ENCODE measurements around the gene SLC10A3.

Gene SLC10A3

DNA sequence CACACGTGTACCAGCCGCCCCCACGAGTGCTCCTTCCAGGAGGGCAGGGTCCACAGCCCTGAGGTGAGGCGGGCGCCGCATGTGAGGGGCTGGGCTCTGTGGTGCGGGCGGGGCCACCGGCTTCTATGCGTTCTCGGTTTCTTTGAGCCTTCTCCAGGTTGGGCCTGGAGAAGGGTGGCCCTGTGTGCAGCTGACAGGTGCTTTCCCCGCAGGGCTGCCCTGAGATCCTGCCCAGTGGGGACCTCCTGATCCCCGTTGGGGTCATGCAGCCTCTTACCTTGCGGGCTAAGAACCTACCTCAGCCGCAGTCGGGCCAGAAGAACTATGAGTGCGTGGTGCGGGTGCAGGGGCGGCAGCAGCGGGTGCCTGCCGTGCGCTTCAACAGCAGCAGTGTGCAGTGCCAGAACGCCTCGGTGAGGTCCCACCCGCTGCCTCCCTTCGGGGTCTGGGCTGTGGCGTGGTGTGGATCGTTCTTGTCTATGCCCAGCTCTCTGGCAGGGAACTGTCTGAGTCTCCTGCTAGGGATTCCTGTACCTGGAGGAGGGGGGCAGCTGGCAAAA lies 25.5 kb downstream of the SLC10A3 start:
- Histone ChIP-seq H3K36me3 (ENCODE audit: control insufficient read depth, insufficient read depth, low read length) (no peaks in the 10 kb centered on the region; the same call in 1 of the 2 replicates), H3K27me3 (replicated peaks; ENCODE audit: control insufficient read depth, insufficient read depth, low read length) (no peaks in the 10 kb centered on the region), H3K4me3 (replicated peaks; ENCODE audit: low read depth, low read length) (no peak overlapping the region)
- no peak for TF ChIP-seq CTCF (IDR thresholded peaks at IDR 0.05; ENCODE audit: insufficient read depth, low read length, poor library complexity, severe bottlenecking)
- no peak for DNase-seq (ENCODE audit: extremely low read depth, insufficient read length)

DNA sequence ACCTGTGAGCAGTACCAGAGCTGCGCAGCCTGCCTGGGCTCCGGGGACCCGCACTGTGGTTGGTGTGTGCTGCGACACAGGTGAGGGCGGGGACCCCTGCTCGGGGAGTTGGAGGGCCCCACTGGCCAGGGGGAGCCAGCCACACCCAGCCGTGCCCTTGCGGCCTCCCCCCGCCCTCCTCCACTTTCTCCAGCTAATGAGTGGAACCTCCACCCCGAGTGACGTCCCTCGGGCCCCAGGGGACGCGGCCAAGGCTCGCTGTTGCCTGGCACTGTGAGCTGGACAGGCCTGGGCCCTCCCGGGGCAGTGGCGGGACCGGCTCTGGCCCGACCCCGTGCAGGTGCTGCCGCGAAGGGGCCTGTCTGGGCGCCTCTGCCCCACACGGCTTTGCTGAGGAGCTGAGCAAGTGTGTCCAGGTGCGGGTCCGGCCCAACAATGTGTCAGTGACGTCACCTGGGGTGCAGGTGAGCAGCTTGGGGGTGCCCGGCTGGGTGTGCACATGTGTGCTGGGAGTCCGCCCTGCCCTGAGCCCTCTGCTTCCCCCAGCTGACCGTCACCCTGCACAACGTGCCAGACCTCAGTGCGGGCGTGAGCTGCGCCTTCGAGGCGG lies 26.7 kb downstream of the SLC10A3 start:
- Histone ChIP-seq H3K4me3 (replicated peaks; ENCODE audit: low read depth, low read length) (no peak overlapping the region), H3K27me3 (replicated peaks; ENCODE audit: control insufficient read depth, insufficient read depth, low read length) (no peaks in the 10 kb centered on the region), H3K36me3 (ENCODE audit: control insufficient read depth, insufficient read depth, low read length) (no peaks in the 10 kb centered on the region; the same call in 1 of the 2 replicates)
- DNase-seq (ENCODE audit: extremely low read depth, insufficient read length): no peak
- no peak for TF ChIP-seq CTCF (IDR thresholded peaks at IDR 0.05; ENCODE audit: insufficient read depth, low read length, poor library complexity, severe bottlenecking)

DNA sequence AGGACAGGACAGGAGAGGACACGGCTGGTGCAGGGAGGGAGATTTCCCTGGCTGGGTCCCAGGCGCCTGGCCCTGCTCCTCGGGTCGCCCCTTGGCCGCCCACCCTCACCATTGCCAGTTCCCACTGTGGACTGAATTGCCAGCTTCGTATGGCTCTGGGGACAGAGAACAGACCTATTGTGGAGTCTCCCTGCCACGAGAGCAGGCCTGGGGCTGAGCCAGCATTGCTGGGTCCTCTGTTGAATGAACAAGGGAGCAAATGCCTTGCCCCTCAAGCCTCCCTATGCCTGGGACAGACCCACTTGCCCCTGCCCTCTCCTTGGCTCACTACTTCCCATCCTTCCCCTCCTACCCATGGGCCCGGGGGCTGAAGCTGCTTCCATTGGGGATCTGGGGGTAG lies 28.0 kb downstream of the SLC10A3 start:
- H3K27me3 ChIP-seq (replicated peaks; ENCODE audit: control insufficient read depth, insufficient read depth, low read length): no peaks in the 10 kb centered on the region
- no peak overlapping the region for H3K4me3 ChIP-seq (replicated peaks; ENCODE audit: low read depth, low read length)
- no peak for TF ChIP-seq CTCF (IDR thresholded peaks at IDR 0.05; ENCODE audit: insufficient read depth, low read length, poor library complexity, severe bottlenecking)
- no peak for DNase-seq (ENCODE audit: extremely low read depth, insufficient read length)
- H3K36me3 ChIP-seq (ENCODE audit: control insufficient read depth, insufficient read depth, low read length): no peaks in the 10 kb centered on the region; the same call in 1 of the 2 replicates

GRCh38 chrX:154460326-154460725 lies 30.1 kb downstream of the SLC10A3 start:
- H3K4me3 ChIP-seq (replicated peaks; ENCODE audit: low read depth, low read length): no peak overlapping the region
- DNase-seq (ENCODE audit: extremely low read depth, insufficient read length): no peak
- no peak for TF ChIP-seq CTCF (IDR thresholded peaks at IDR 0.05; ENCODE audit: insufficient read depth, low read length, poor library complexity, severe bottlenecking)
- H3K36me3 ChIP-seq (ENCODE audit: control insufficient read depth, insufficient read depth, low read length): no peaks in the 10 kb centered on the region
- H3K27me3 ChIP-seq (replicated peaks; ENCODE audit: control insufficient read depth, insufficient read depth, low read length): no peaks in the 10 kb centered on the region

DNA sequence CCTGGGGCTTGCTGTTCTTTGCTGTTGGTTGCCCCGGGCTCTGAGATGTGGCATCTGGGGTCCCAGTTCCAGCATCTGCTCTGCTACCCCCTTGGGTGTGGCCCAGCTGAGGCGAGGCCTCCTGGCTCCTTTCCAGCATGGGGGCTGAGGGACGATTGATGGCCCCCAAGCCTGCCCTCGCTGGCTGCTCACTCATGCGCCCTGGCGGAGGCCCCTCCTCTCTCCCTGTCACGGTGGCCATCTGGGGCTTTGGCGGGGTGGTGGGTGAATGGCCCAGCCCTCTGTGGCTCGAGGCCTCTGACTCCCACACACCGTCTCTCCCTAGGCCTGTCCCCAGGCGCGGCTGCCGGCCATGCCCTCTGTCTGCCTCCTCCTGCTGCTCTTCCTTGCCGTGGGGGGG lies 30.6 kb downstream of the SLC10A3 start:
- H3K4me3 ChIP-seq (replicated peaks; ENCODE audit: low read depth, low read length): no peak overlapping the region
- no peak for DNase-seq (ENCODE audit: extremely low read depth, insufficient read length)
- TF ChIP-seq CTCF (IDR thresholded peaks at IDR 0.05; ENCODE audit: insufficient read depth, low read length, poor library complexity, severe bottlenecking): no peak
- H3K27me3 ChIP-seq (replicated peaks; ENCODE audit: control insufficient read depth, insufficient read depth, low read length): no peaks in the 10 kb centered on the region
- no peaks in the 10 kb centered on the region for H3K36me3 ChIP-seq (ENCODE audit: control insufficient read depth, insufficient read depth, low read length)
